ENCODE data around the gene CBLC.
A peak's percentile ranks its signal among the peaks of the same experiment; 100 is the strongest.

The CBLC gene

GRCh38 chr19:44746616-44746945, 31.1 kb upstream of the CBLC start:
- H3K4me2 ChIP-seq (ENCODE audit: low read depth, low read length, poor library complexity, severe bottlenecking) = no peak overlapping the region
- no peaks in the 10 kb centered on the region for H3K36me3 ChIP-seq (ENCODE audit: low read length)
- no peak overlapping the region for H2AFZ ChIP-seq (ENCODE audit: low read depth, low read length, severe bottlenecking)
- H3K27ac ChIP-seq (ENCODE audit: low read depth, low read length) = no peak overlapping the region
- no peaks in the 10 kb centered on the region for H3K27me3 ChIP-seq (ENCODE audit: low read length)
- H3K9me3 ChIP-seq (ENCODE audit: insufficient read depth, low read length) = no peaks in the 10 kb centered on the region
- no peak overlapping the region for H3K4me3 ChIP-seq (ENCODE audit: insufficient read depth, low read length, poor library complexity, severe bottlenecking)
- no peaks in the 10 kb centered on the region for H4K20me1 ChIP-seq (ENCODE audit: low read depth, low read length)
- H3K79me2 ChIP-seq (ENCODE audit: insufficient read depth, low read length) = peaks cover 26% of the 10 kb centered on the region
- TF ChIP-seq EZH2phosphoT487 (conservative IDR thresholded peaks at IDR 0.05; ENCODE audit: low read length) (no peak), CTCF (IDR thresholded peaks at IDR 0.05; ENCODE audit: insufficient read depth, low read length, poor library complexity, severe bottlenecking) (no peak)
- peaks cover 26% of the 10 kb centered on the region for H3F3A ChIP-seq (ENCODE audit: insufficient read depth)
- H3K9me2 ChIP-seq (replicated peaks; ENCODE audit: insufficient read depth, low read length) = no peaks in the 10 kb centered on the region
- no peak overlapping the region for H3K9ac ChIP-seq (ENCODE audit: low read length)

GRCh38 chr19:44746946-44747738, 30.5 kb upstream of the CBLC start:
- no peaks in the 10 kb centered on the region for H4K20me1 ChIP-seq (ENCODE audit: low read depth, low read length)
- no peaks in the 10 kb centered on the region for H3K36me3 ChIP-seq (ENCODE audit: low read length)
- H3K9me2 ChIP-seq (replicated peaks; ENCODE audit: insufficient read depth, low read length) = no peaks in the 10 kb centered on the region
- H3K9me3 ChIP-seq (ENCODE audit: insufficient read depth, low read length) = no peaks in the 10 kb centered on the region
- peak overlapping the region; percentile 30 for H2AFZ ChIP-seq (ENCODE audit: low read depth, low read length, severe bottlenecking)
- TF ChIP-seq EZH2phosphoT487 (conservative IDR thresholded peaks at IDR 0.05; ENCODE audit: low read length) (no peak), CTCF (IDR thresholded peaks at IDR 0.05; ENCODE audit: insufficient read depth, low read length, poor library complexity, severe bottlenecking) (no peak)
- H3K4me3 ChIP-seq (ENCODE audit: insufficient read depth, low read length, poor library complexity, severe bottlenecking) = peak overlapping the region; percentile 58
- H3K27ac ChIP-seq (ENCODE audit: low read depth, low read length) = peak overlapping the region; percentile 99
- peaks cover 26% of the 10 kb centered on the region for H3K79me2 ChIP-seq (ENCODE audit: insufficient read depth, low read length)
- H3K27me3 ChIP-seq (ENCODE audit: low read length) = no peaks in the 10 kb centered on the region
- H3F3A ChIP-seq (ENCODE audit: insufficient read depth) = peaks cover 32% of the 10 kb centered on the region
- peak overlapping the region; percentile 86 for H3K4me2 ChIP-seq (ENCODE audit: low read depth, low read length, poor library complexity, severe bottlenecking)
- H3K9ac ChIP-seq (ENCODE audit: low read length) = peak overlapping the region; percentile 65

DNA sequence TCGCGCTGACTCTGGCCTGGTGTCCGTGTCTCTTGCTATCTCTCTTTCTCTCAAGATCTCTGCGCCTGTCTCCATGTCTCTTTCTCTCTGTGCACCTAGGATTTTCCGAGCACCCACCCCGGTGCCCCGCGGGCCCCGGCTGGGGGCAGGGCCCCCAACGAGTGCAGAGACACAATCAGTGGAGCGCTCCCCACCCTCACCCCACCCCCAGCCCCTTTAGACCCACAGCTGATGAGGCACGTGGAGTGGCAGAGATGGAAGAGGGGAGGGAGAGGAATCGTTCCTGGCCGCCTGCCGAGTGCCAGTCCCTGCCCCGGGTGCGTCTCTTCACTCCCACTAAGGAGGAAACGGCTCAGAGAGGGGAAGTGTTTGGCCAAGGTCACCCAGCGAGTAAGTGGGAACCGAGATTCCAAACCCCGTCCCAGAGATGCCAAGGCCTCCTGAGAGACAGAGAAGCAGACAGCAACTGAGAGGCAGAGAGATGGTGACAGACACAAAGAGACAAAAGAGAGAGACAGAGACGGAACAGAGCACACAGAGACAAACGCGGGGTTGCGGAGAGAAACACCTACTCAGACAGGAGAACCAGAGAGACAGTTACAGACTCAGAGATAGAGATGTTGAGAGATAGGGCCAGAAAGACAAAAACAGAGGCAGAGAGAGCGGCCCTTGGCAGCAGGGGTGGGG, 29.8 kb upstream of the CBLC start:
- peak overlapping the region; percentile 58 for H3K4me3 ChIP-seq (ENCODE audit: insufficient read depth, low read length, poor library complexity, severe bottlenecking)
- TF ChIP-seq CTCF (IDR thresholded peaks at IDR 0.05; ENCODE audit: insufficient read depth, low read length, poor library complexity, severe bottlenecking) (no peak), EZH2phosphoT487 (conservative IDR thresholded peaks at IDR 0.05; ENCODE audit: low read length) (no peak)
- peak overlapping the region; percentile 86 for H3K4me2 ChIP-seq (ENCODE audit: low read depth, low read length, poor library complexity, severe bottlenecking)
- no peaks in the 10 kb centered on the region for H3K9me2 ChIP-seq (replicated peaks; ENCODE audit: insufficient read depth, low read length)
- H3K9ac ChIP-seq (ENCODE audit: low read length) = peak overlapping the region; percentile 65
- H3K36me3 ChIP-seq (ENCODE audit: low read length) = no peaks in the 10 kb centered on the region
- H3K9me3 ChIP-seq (ENCODE audit: insufficient read depth, low read length) = no peaks in the 10 kb centered on the region
- H4K20me1 ChIP-seq (ENCODE audit: low read depth, low read length) = no peaks in the 10 kb centered on the region
- no peaks in the 10 kb centered on the region for H3K27me3 ChIP-seq (ENCODE audit: low read length)
- peaks cover 26% of the 10 kb centered on the region for H3K79me2 ChIP-seq (ENCODE audit: insufficient read depth, low read length)
- H3K27ac ChIP-seq (ENCODE audit: low read depth, low read length) = peak overlapping the region; percentile 99
- H3F3A ChIP-seq (ENCODE audit: insufficient read depth) = peaks cover 39% of the 10 kb centered on the region
- peak overlapping the region; percentile 30 for H2AFZ ChIP-seq (ENCODE audit: low read depth, low read length, severe bottlenecking)

All from SU-DHL-6 (cell line).